Suppressor macrophage (primary cell): ENCODE data around the gene ADAMTS6.
"Not testable (repeated sequence)": the region's sequence is repeated elsewhere in the genome, so short reads cannot be mapped to it uniquely, and the experiment has no call there.

Source experiments
- DNase-seq, 4 experiments: peaks; one replicate each; pipeline ENCODE4 v3.0.0-alpha.2; 2020 to 2022

The ADAMTS6 gene

DNA sequence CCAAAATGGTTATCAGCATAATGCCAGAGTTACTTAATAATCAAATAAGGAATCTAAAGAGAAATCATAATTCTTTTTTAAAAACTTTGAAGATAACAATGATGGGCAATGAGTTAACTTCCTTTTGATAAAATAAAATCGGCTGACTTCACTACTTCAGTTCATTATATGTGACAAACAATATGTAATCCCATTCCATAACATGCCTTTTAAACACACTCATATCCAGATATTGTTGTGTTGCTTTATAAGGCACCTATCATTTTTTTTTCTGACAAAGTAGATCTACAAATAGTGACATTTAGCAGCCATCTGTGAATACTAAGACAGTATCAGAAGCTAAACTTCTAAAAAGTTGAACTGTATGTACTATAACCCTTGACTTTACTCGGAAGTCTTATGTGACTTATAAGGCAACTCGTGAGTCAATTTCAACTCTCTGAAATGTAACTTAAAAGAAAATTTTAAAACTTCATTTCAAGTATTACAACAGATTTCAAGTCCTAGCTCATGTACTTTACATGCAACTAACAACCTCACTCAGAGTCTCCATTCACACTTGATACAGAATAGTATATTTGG, 7.5 kb downstream of the ADAMTS6 start:
- no peak for DNase-seq

GRCh38 chr5:65468633-65469032, 13.1 kb downstream of the ADAMTS6 start:
- no peak for DNase-seq

GRCh38 chr5:65462139-65462705, 19.5 kb downstream of the ADAMTS6 start:
- no peak for DNase-seq

- no peak for DNase-seq
Measured at GRCh38 chr5:65461490-65461889, 20.2 kb downstream of the ADAMTS6 start.

DNA sequence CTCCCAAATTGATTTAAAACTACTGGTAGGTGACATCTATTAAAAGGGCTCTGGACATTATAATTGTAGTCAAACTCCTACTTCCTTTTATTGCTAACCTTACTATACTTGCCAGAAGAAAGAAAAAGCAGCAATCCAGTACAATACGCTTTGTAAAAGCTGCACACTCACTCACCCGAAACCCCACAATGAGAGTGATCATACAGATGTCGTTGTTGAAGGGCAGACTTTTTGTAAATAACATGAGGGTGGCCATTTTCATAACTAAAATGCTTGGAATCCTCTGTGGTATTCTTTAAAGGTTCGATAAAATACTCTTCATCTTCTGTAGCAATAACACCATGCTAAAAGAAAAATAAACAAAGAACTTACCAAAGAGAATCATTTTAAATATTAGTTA, 21.7 kb downstream of the ADAMTS6 start:
- DNase-seq, result no peak

DNA sequence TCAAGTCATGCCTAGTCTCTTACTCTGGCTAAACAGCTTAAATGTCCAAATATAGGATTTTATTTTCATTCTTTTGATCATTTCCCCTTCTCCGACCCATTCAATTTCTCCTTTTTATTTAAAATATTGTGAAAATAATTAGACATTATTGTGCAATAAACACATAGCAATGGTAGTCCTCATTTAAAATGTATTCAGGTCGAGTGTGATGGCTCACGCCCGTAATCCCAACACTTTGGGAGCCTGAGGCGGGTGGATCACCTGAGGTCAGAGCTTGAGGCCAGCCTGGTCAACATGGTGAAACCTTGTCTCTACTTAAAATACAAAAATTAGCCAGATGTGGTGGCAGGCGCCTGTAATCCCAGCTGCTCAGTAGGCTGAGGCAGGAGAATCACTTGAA, 26.7 kb downstream of the ADAMTS6 start:
- DNase-seq, result no peak

DNA sequence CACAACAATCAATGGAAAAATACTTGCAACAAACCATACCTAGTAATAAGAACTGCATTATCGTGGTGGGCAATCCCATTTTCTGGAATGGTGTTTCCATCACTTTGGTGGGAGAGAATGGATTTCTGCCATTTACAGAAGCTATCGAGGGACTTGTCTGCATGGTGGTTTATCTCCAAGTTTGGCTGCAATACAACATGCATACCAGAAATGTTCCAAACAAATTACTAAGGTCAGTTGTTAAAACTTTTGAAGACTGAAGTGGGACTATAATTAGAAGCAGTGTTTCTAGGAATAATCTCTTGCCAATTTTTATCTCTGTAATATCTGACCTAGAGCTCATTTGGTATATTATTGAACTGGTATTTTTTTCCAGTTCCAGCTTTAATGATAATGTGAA, 30.3 kb downstream of the ADAMTS6 start:
- DNase-seq, result no peak

GRCh38 chr5:65446682-65447081, 35.0 kb downstream of the ADAMTS6 start:
- no peak for DNase-seq

- no peak for DNase-seq
Measured at GRCh38 chr5:65441800-65442199, 39.9 kb downstream of the ADAMTS6 start.

DNA sequence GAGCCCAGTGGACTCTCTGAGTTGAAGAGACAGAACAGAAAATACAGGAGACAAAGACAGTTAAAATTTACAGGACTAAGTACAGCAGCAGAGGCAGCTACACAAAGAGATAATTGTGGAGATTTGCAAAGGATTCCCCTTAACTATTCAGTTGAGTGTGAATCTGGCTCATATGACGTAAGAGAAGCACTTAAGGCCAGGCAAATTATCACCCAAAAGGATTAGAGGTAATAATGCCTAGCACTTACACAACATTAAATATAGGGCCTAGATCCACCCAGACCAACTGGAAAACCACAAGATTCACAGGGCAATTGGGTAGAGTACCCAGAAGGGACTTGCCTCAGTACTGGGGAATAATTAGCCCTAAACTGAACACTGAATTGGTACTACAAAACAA, 41.3 kb downstream of the ADAMTS6 start:
- DNase-seq, result no peak

DNA sequence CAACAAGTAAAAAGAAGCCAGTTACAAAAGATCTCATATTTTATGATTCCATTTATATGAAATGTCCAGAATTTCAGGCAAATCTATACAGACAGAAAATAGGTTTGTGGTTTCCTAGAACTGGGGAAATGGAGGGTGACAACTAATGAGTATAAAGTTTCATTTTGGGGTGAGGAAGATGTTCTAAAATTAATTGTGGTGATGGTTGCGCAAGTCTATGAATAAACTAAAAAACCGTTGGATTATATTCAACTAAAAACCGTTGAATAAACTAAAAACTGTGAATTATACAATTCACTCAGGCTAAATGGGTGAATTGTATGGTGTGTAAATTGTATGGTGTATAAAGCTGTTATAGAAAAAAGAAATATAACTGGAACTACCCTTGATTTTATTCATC, 47.6 kb downstream of the ADAMTS6 start:
- DNase-seq, result no peak

- DNase-seq, result no peak
Measured at GRCh38 chr5:65426656-65427055, 55.1 kb downstream of the ADAMTS6 start.

DNA sequence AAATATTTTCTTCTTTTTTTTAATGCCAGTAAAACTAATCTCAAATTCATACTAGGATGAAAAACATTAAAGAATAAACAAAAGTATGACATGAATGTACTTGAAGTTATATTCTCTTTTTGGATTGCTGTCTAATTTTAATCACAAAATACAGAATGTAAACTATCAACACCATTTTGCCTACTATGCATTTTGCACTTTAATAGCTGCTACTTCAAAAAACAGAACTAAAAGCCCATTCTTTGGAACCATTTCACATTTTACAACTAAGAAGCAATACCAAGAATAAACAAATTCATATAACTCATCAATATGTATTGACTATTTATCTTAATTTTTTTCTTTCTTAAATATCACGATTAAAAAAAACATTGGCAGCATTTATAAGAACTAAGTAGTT, 58.1 kb downstream of the ADAMTS6 start:
- no peak for DNase-seq

DNA sequence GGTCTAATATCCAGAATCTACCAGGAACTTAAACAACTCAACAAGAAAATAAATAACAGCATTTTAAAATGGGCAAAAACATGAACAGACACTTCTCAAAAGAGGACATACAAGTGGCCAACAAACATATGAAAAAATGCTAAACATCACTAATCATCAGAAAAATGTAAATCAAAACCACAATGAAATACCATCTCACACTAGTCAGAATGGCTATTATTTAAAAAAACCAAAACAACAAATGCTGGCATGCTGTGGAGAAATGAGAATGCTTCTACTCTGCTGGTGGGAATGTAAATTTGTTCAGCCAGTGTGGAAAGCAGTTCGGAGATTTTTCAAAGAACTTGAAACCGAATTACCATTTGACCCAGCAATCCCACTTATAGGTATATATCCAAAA, 63.1 kb downstream of the ADAMTS6 start:
- DNase-seq, result no peak

DNA sequence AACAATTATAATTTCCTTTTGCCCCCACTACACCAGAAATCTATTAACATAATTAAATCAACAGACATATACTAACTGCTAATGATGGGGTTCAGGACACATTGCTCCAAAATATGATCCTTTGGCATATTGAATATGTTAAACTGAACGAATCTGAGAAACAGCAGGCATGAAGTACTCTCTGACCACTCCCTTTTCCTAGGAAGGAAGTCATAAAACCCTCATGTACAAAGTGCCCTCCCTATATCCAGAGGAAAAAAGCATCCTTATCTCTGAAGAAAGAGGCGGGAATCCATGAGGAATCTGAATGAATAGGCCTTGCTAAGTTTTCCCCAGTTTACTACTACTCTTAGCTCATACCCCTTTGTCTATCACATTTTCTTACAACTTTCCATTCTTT, 67.9 kb downstream of the ADAMTS6 start:
- DNase-seq, result no peak

DNA sequence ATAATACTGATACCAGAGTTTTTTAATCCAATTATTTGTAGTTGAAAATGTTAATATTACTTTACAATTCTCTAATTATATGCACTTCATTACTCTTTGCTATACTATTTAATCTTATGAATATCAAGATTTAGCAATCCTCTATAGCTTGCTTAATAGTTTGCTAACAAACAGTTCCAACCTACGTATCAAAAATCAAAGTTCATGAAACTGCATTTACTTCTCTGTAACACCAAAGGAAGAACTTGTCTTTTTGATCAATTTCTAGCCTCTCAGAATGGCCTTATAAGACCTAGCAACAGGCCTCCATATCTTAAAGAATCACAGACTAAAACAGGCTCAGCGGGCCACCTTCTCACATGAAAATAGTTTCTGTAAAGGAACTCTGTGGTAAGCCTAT, 68.9 kb downstream of the ADAMTS6 start:
- DNase-seq, result no peak

DNA sequence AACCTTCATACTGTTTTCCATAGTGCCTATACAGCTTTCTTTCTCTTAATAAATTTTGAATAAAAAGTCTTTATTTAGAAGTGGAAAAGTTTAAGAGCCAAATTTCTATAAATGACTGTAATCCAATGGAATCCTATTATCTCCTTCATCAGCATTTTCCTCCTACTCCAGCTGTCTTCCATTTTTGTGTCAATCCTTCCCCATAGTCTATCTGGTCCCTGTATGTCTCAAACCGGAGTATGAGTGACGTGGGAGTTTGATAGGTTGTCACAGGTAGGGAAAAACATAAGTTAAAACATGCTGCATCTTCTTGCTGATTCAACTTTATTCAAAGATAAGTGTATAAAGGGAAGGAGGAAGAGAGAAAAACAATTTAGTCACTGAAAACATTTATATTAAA, 70.4 kb downstream of the ADAMTS6 start:
- DNase-seq, result no peak

- no peak for DNase-seq
Measured at GRCh38 chr5:65395526-65396155, 86.1 kb downstream of the ADAMTS6 start.

DNA sequence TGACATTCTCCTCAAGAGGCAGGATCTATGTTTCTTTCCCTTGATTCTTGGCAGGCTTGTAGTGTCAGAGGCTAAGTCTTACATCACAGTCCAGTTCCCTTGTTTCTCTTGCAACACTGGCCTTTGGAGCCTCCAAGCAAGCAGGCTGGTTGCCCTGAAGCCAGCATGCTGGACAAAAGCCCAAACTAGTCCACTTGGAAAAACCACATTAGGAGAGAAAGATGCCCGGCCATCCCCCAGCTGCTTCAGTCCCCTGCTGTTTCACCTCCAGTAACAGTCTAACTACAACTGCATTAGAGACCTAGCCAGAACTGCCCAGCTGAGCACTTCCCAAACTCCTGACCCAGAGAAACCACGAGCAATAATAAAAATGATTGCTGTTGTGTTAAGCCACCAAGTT, 87.6 kb downstream of the ADAMTS6 start:
- DNase-seq, result peak in 1 of 4 experiments; percentile 7

- DNase-seq, result no peak
Measured at GRCh38 chr5:65391591-65391990, 90.1 kb downstream of the ADAMTS6 start.

GRCh38 chr5:65390208-65390607, 91.5 kb downstream of the ADAMTS6 start:
- no peak for DNase-seq

- DNase-seq, result no peak
Measured at GRCh38 chr5:65383859-65384258, 97.9 kb downstream of the ADAMTS6 start.

GRCh38 chr5:65382582-65382981, 99.1 kb downstream of the ADAMTS6 start:
- DNase-seq, result no peak

DNA sequence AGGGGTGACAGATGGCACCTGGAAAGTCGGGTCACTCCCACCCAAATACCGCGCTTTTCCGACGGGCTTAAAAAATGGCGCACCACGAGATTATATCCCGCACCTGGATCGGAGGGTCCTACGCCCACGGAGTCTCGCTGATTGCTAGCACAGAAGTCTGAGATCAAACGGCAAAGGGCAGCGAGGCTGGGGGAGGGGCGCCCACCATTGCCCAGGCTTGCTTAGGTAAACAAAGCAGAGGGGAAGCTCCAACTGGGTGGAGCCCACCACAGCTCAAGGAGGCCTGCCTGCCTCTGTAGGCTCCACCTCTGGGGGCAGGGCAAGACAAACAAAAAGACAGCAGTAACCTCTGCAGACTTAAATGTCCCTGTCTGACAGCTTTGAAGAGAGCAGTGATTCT, 111.2 kb downstream of the ADAMTS6 start:
- DNase-seq, result not testable (repeated sequence)

DNA sequence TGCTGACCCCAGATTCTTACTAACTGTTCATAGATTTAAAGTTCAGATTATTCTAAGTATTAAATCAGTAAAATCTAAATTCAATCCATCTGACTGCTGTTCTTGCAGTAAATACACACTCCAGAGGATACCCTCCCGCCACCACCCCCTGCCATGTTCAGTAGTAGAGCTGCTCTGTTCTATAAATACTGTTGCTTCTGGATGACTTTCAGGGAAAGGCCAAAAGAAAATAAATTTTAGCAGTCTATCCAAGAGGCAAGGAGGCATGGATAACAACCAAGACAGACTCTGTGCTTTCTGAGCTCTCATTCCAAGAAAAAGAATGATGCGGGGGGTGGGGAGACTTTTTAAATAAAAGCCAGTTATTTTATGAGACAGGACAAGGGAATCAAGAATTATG, 115.1 kb downstream of the ADAMTS6 start:
- no peak for DNase-seq
